Measurements from ENCODE around the gene JAKMIP2.
"Not testable (repeated sequence)": the region's sequence is repeated elsewhere in the genome, so short reads cannot be mapped to it uniquely, and the experiment has no call there.

Gene JAKMIP2

DNA sequence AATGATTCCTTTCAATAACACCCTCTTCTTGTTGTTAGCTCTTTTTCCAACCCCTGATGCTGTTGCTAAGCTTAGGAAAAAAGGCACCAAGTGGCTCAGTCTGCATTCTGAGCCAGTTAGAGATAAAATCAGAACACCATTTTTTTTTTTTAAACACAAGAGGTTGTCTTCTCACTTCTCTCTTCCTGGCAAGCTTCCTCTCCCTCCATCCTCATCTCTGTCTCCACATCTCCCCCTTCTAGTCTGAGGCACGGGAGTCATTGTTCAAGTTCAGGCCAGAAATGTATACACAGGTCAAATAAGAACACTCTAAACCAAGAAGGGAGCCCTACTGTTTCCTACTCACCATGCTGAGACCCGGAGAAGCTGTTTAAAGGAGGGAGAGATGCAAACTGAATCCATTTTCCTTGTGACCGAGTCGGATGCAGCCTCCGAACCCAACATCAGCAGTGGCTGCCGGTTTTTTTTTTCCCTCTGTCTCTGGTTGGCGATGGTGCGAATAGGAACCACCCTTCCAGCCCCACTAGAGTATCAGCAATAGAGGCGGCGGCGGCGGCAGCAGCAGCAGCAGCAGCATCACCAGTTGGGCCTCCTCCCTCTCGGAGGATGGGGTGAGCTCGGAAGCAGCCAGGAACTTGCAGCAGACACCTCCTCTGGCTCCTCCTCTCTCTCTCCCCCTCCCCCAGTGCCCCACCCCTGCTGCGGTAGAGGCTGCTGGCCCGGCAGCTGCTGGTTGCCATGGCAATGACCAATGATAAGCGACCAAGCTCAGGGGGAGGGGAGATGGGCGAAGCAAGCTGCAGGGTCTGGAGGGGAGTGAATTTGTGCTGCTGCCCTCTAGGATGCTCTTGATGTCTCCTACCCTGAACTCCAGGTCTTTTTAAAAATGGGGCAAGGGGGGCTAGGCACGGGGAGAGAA, at the start of gene JAKMIP2:
Gene JAKMIP2 (minus strand): TSS at position 619 of the 919 bp plus-strand sequence. CDS start 110,922 bp downstream, outside the sequence.
- peak; percentile 100 for DNase-seq

DNA sequence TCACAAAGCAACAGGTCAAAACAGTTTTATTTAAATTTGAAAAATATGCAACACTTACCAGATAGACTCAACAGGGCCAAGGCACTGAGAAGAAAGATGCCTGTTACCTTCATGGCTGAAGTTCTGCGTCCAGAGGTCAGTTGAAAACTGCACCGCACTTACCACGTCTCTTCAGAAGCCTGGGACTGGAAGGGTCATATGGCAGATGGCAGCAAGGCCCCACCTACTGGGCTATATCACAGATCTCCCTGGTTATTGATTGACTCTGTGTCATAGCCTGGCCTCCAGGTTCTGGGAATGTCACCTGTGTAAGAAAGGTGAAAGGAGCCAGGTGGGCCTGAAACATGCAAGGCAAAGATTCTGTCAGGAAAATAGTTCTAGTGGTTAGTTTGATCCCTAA, 48.9 kb upstream of the JAKMIP2 start, which contains the start of gene SPINK1:
Gene SPINK1 (minus strand): TSS at position 207 of the 400 bp plus-strand sequence. CDS start 94 bp downstream, at position 113.
- no peak for DNase-seq

DNA sequence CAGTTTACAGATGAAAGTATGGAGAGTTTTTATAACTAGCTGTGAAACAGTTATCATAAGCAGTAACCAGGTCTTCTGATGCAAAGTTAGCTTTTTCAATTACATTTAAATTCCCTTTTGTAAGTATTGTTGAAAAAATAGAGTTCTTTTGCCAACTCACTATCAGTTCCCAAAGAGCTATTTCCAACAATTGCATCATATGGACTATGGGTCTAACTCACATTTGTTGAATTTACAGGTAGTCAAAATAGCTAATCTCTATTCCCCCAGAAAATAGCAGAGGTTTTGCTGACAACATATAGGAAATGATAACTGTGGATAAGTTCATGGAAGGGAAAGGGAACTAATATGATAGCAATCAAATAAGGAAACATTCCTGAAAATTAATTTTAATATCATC, 47.5 kb upstream of the JAKMIP2 start:
- no peak for DNase-seq

GRCh38 chr5:147827017-147827416, 44.5 kb upstream of the JAKMIP2 start:
- DNase-seq: not testable (repeated sequence)

DNA sequence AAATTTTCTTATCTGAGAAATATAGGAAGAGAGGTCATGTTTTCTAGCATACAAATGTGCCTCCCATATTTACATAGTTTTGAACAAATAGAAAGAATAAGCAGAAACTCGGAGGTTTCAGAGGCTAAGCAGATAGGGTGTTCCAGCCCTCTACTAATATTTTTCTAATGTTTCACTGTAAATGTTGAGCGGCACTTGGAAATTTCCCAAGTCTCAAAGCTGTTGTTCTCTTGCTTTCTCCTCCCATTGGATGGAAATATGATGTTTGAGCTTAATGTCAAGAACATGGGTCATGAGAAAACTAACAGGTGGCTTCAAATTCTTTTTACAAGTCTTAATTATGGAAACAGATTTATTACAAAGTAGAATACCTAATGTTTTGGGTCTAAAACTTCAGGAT, 43.8 kb upstream of the JAKMIP2 start:
- no peak for DNase-seq

GRCh38 chr5:147822686-147823491, 40.4 kb upstream of the JAKMIP2 start:
- DNase-seq: peak; percentile 54

- DNase-seq: not testable (repeated sequence)
Observed at GRCh38 chr5:147822222-147822621, 39.7 kb upstream of the JAKMIP2 start.

GRCh38 chr5:147821766-147822165, 39.2 kb upstream of the JAKMIP2 start:
- DNase-seq: no peak

GRCh38 chr5:147819261-147819770, 36.8 kb upstream of the JAKMIP2 start:
- DNase-seq: no peak

DNA sequence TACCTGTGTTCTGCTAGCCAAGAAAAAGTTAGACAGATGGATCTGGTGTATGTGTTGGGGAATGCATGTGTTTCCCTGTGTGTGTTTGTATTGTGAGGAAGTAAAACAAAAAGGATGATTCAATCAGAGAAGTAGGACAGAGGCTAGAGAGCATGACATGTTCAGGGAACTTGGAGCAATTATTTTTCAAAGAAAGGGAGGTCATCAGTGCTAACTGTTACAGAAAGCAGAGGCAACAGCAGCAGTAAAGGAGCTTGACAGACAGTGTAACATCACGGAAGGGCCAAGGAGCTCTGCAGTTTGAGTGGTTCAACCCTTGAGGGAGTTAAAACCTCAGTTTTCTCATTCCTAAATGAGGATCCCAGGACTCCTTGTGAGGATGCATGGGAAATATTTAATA, 35.8 kb upstream of the JAKMIP2 start:
- DNase-seq: no peak

GRCh38 chr5:147813696-147814095, 31.2 kb upstream of the JAKMIP2 start:
- no peak for DNase-seq

GRCh38 chr5:147809830-147810666, 27.5 kb upstream of the JAKMIP2 start:
- peak; percentile 52 for DNase-seq

DNA sequence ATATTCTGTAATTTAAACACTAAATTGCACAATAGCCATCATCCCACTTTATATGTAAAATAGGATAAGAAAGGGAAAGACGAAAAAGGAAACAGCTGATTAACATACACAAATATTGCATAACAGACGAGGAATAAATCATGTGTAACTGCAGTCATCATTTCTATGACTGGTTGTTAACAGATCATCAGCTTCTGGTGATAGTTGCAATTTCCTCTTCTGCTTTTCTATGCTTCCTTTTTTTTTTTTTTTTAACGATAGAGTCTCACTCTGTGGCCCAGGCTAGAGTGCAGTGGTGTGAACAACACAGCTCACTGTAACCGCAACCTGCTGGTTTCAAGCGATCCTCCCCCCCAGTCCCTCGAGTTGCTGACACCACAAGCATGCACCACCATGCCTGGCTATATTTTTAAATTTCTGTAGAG, 22.5 kb upstream of the JAKMIP2 start:
- no peak for DNase-seq

GRCh38 chr5:147804334-147804733, 21.8 kb upstream of the JAKMIP2 start:
- DNase-seq: no peak

GRCh38 chr5:147803926-147804325, 21.4 kb upstream of the JAKMIP2 start:
- DNase-seq: no peak

GRCh38 chr5:147803161-147803560, 20.6 kb upstream of the JAKMIP2 start:
- not testable (repeated sequence) for DNase-seq

- no peak for DNase-seq
Observed at GRCh38 chr5:147801461-147801860, 18.9 kb upstream of the JAKMIP2 start.

- no peak for DNase-seq
Observed at GRCh38 chr5:147800491-147800890, 18.0 kb upstream of the JAKMIP2 start.

- DNase-seq: no peak
Observed at GRCh38 chr5:147796556-147797308, 14.2 kb upstream of the JAKMIP2 start.

DNA sequence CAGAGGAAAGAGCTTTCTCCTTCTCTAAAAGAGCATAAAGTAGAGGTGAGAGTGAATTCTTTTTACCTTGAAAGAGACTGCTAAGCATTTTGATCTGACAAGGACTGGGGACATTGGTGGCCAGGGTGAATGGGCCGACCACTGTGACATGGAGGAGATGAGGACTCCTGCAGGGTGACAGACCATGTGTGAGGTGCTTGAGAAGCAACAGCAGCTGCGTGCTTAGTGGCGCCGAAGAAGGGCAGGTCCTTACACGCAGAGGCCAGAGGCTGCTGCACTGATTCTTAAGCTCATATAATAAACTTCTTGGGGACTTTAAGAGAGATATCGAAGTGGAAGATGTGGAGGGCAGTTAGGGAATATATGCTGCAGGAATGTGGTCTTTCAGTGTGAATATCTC, 8.7 kb upstream of the JAKMIP2 start:
- no peak for DNase-seq

- no peak for DNase-seq
Observed at GRCh38 chr5:147789820-147790219, 7.3 kb upstream of the JAKMIP2 start.

DNA sequence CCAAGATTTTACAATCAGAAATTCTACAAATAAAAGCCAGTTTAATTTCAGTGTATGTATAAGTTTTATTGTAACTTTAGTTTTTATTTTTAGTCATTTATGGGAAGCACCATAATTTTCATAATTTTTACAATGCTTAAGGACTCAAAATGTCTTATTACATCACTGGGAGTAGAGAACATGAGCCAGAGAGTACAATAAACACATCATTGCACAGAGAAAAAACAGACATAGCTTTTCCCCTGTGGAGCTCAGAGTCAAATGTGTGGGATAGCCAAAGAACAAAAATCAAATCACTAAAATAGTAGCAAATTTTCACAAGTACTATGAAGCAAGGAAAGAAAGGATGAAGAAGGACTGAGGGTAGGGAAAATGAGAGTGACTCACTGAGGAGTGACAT, 5.5 kb upstream of the JAKMIP2 start:
- no peak for DNase-seq
